HG02970 (cell line): ENCODE results near the gene KRT35.

ENCODE experiments used
- ATAC-seq: cut with Tn5 transposase; IDR thresholded peaks from one replicate; pipeline ENCODE4 v1.9.1; 2021; ENCODE audit warnings: mild to moderate bottlenecking, moderate library complexity, moderate number of reproducible peaks; ENCODE audit not compliant: unreplicated experiment, low FRiP score

The KRT35 gene

GRCh38 chr17:41481036-41481435, at the start of gene KRT35:
Gene KRT35, minus strand, starts transcription at chr17:41481151. Its CDS starts 54 bp downstream, at chr17:41481097.
- no peak for ATAC-seq

GRCh38 chr17:41530062-41531048, 49.4 kb upstream of the KRT35 start:
- ATAC-seq, result no peak

- no peak for ATAC-seq
Observed at GRCh38 chr17:41529491-41529915, 48.6 kb upstream of the KRT35 start.

GRCh38 chr17:41528959-41529353, 48.0 kb upstream of the KRT35 start:
- no peak for ATAC-seq

GRCh38 chr17:41527063-41528023, 46.4 kb upstream of the KRT35 start:
- ATAC-seq, result no peak

GRCh38 chr17:41524261-41524660, 43.3 kb upstream of the KRT35 start:
- no peak for ATAC-seq

- ATAC-seq, result no peak
Observed at GRCh38 chr17:41523787-41524186, 42.8 kb upstream of the KRT35 start.

GRCh38 chr17:41523225-41523593, 42.3 kb upstream of the KRT35 start:
- ATAC-seq, result no peak

- ATAC-seq, result no peak
Observed at GRCh38 chr17:41522301-41523224, 41.6 kb upstream of the KRT35 start.

- no peak for ATAC-seq
Observed at GRCh38 chr17:41521574-41522261, 40.8 kb upstream of the KRT35 start.

- no peak for ATAC-seq
Observed at GRCh38 chr17:41520821-41521521, 40.0 kb upstream of the KRT35 start.

- no peak for ATAC-seq
Observed at GRCh38 chr17:41519501-41520224, 38.7 kb upstream of the KRT35 start.

- ATAC-seq, result no peak
Observed at GRCh38 chr17:41518789-41519449, 38.0 kb upstream of the KRT35 start, which contains the start of gene KRT15. Gene KRT15, minus strand, starts transcription at chr17:41518890. Its CDS starts 63 bp downstream, at chr17:41518827.

- no peak for ATAC-seq
Observed at GRCh38 chr17:41518031-41518430, 37.1 kb upstream of the KRT35 start.

- ATAC-seq, result no peak
Observed at GRCh38 chr17:41516830-41517283, 35.9 kb upstream of the KRT35 start.

GRCh38 chr17:41516147-41516829, 35.3 kb upstream of the KRT35 start:
- no peak for ATAC-seq

- ATAC-seq, result no peak
Observed at GRCh38 chr17:41513168-41513547, 32.2 kb upstream of the KRT35 start.
